Suprapubic skin (tissue), 4 donors: Measurements from ENCODE around the gene ABHD16B. TPM values are rescaled to one million over a fixed set of nuclear protein-coding genes. Genes with fewer than 3 reads are reported as not detected.

ENCODE experiments used
- DNase-seq, 2 donors: peaks; one replicate each; pipeline ENCODE4 v3.0.0-alpha.2; 2019; ENCODE audit warnings: low spot score in 2 of 2
- H3K27ac ChIP-seq: fragments of 200-600 bp; sonication (generic); one replicate; pipeline ENCODE4 v1.5.1; 2019
- H3K27me3 ChIP-seq: fragments of 200-600 bp; sonication (generic); one replicate; pipeline ENCODE4 v1.5.1; 2019
- H3K36me3 ChIP-seq: fragments of 200-600 bp; sonication (generic); one replicate; pipeline ENCODE4 v1.5.1; 2019
- H3K4me1 ChIP-seq: fragments of 200-600 bp; sonication (generic); one replicate; pipeline ENCODE4 v1.5.1; 2019
- H3K4me3 ChIP-seq: fragments of 200-600 bp; sonication (generic); one replicate; pipeline ENCODE4 v1.5.1; 2019; ENCODE audit warnings: mild to moderate bottlenecking
- H3K9me3 ChIP-seq: fragments of 200-600 bp; sonication (generic); one replicate; pipeline ENCODE4 v1.5.1; 2019
- EP300 ChIP-seq: sonication (generic); formaldehyde crosslinking; IDR thresholded peaks from one replicate; pipeline ENCODE4 v1.6.1; 2017; ENCODE audit warnings: antibody characterized with exemption
- POLR2A ChIP-seq, 2 donors: fragments of 450-650 bp; IDR thresholded peaks; one replicate each; pipeline ENCODE4 v1.6.1; 2017; ENCODE audit warnings: antibody characterized with exemption in 2 of 2, mild to moderate bottlenecking in 2 of 2, moderate library complexity in 2 of 2
- POLR2AphosphoS5 ChIP-seq, 3 donors: sonication (generic); formaldehyde crosslinking; IDR thresholded peaks; one replicate each; pipeline ENCODE4 v1.6.1; 2017; ENCODE audit warnings: antibody characterized with exemption in 3 of 3
- WGBS: methylation state at CpG from one replicate; pipeline ENCODE4 v1.1.5; 2018; 5-methylcytosine and 5-hydroxymethylcytosine counted together
- total RNA-seq, 4 donors: library from RNA; depleted of rRNA; stranded (reverse); fragments of >200 nt; gene quantifications; one replicate each; pipeline ENCODE4 v1.1.0, GENCODE V29; 2016
- TF ChIP-seq, protein P1 (sequence below), 2 donors: fragments of 200-600 bp in 1 of 2; fragments of 450-650 bp in 1 of 2; sonication (generic) in 1 of 2; IDR thresholded peaks; one replicate each; pipeline ENCODE4 v1.5.1; 2016 to 2019; ENCODE audit warnings: antibody characterized with exemption in 2 of 2, mild to moderate bottlenecking in 1 of 2, moderate library complexity in 1 of 2

Gene ABHD16B
- not detected for total RNA-seq

DNA sequence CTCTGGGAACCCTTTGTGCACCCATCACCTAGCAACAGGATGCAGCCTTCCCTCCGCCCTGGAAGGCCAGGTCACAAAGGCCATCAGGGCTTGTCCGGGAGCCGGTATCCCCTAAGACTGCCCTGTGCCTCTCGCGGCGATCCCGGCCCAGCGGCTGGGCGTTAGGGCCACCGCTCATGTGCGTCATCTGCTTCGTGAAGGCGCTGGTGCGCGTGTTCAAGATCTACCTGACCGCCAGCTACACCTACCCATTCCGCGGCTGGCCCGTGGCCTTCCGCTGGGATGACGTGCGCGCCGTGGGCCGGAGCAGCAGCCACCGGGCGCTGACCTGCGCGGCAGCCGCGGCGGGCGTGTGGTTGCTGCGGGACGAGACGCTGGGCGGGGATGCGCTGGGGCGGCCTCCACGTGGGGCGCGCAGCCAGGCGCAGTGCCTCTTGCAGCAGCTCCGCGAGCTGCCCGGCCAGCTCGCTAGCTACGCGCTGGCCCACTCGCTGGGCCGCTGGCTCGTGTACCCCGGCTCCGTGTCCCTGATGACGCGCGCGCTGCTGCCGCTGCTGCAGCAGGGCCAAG is at the start of gene ABHD16B:
Gene ABHD16B, plus strand, starts transcription at position 134 of the 570 bp plus-strand sequence. Its CDS starts 43 bp downstream, at position 177.
- TF ChIP-seq, protein P1, sequence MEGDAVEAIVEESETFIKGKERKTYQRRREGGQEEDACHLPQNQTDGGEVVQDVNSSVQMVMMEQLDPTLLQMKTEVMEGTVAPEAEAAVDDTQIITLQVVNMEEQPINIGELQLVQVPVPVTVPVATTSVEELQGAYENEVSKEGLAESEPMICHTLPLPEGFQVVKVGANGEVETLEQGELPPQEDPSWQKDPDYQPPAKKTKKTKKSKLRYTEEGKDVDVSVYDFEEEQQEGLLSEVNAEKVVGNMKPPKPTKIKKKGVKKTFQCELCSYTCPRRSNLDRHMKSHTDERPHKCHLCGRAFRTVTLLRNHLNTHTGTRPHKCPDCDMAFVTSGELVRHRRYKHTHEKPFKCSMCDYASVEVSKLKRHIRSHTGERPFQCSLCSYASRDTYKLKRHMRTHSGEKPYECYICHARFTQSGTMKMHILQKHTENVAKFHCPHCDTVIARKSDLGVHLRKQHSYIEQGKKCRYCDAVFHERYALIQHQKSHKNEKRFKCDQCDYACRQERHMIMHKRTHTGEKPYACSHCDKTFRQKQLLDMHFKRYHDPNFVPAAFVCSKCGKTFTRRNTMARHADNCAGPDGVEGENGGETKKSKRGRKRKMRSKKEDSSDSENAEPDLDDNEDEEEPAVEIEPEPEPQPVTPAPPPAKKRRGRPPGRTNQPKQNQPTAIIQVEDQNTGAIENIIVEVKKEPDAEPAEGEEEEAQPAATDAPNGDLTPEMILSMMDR (IDR thresholded peaks at IDR 0.05), result no peak
- TF ChIP-seq EP300, result no peak
- TF ChIP-seq POLR2AphosphoS5 (IDR thresholded peaks at IDR 0.05), result no peak
- TF ChIP-seq POLR2A (IDR thresholded peaks at IDR 0.05), result no peak
- Histone ChIP-seq H3K36me3 (peaks cover 18% of the 10 kb centered on the region), H3K27ac (no peak within 1 kb of the TSS), H3K4me1 (peaks cover 46% of the 10 kb centered on the region), H3K9me3 (no peaks in the 10 kb centered on the region), H3K27me3 (peaks cover 4% of the 10 kb centered on the region), H3K4me3 (no peak within 1 kb of the TSS)
- WGBS, result 97% methylated on average over 18 of the region's 59 CpGs
- peak in 1 of 2 donors; percentile 54 for DNase-seq

DNA sequence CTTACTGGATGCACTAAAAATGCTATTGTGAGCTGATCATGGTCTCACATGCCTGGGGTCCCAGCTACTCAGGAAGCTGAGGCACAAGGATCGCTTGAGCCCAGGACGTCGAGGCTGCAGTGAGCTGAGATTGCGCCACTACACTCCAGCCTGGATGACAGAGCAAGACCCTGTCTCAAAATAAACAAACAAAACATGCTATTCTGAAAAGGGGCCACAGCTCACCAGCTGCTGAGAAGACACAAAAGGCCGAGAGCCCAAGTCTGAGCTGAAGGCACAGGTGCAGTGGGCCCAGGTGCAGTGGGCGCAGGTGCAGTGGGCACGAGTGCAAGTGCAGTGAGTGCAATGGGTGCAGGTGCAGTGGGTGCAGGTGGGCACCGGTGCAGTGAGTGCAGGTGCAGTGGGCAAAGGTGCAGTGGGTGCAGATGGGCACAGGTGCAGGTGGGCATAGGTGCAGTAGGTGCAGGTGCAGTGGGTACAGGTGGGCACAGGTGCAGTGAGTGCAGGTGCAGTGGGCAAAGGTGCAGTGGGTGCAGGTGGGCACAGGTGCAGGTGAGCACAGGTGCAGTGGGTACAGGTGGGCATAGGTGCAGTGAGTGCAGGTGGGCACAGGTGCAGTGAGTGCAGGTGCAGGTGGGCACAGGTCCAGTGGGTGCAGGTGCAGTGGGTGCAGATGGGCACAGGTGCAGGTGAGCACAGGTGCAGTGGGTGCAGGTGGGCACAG is 46.2 kb upstream of the ABHD16B start:
- DNase-seq, result no peak
- 83% methylated on average over 8 of the region's 8 CpGs for WGBS
- Histone ChIP-seq H3K27ac (no peak overlapping the region), H3K4me3 (no peak overlapping the region), H3K4me1 (peaks cover 3% of the 10 kb centered on the region), H3K36me3 (no peaks in the 10 kb centered on the region), H3K27me3 (no peaks in the 10 kb centered on the region), H3K9me3 (no peaks in the 10 kb centered on the region)
- TF ChIP-seq EP300, result no peak
- TF ChIP-seq POLR2AphosphoS5 (IDR thresholded peaks at IDR 0.05), result no peak
- TF ChIP-seq POLR2A (IDR thresholded peaks at IDR 0.05), result no peak
- TF ChIP-seq, protein P1 (IDR thresholded peaks at IDR 0.05), result no peak

DNA sequence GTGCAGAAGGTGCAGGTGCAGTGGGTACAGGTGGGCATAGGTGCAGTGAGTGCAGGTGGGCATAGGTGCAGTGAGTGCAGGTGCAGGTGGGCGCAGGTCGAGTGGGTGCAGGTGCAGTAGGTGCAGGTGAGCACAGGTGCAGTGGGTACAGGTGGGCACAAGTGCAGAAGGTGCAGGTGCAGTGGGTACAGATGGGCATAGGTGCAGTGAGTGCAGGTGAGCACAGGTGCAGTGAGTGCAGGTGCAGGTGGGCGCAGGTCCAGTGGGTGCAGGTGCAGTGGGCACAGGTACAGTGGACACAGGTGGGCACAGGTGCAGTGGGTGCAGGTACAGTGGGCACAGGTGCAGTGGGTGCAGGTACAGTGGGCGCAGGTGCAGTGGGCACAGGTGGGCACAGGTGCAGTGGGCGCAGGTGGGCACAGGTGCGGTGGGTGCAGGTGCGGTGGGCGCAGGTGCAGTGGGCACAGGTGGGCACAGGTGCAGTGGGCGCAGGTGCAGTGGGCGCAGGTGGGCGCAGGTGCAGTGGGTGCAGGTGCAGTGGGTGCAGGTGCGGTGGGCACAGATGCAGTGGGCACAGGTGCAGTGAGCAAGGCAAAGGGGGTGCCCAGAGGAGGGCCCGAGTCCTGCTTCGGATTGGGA is 45.6 kb upstream of the ABHD16B start:
- no peak for DNase-seq
- Histone ChIP-seq H3K4me3 (no peak overlapping the region), H3K36me3 (no peaks in the 10 kb centered on the region), H3K27me3 (no peaks in the 10 kb centered on the region), H3K4me1 (peaks cover 3% of the 10 kb centered on the region), H3K27ac (no peak overlapping the region), H3K9me3 (no peaks in the 10 kb centered on the region)
- 91% methylated on average over 12 of the region's 14 CpGs for WGBS
- TF ChIP-seq EP300, result no peak
- no peak for TF ChIP-seq POLR2AphosphoS5 (IDR thresholded peaks at IDR 0.05)
- TF ChIP-seq POLR2A (IDR thresholded peaks at IDR 0.05), result no peak
- TF ChIP-seq, protein P1 (IDR thresholded peaks at IDR 0.05), result no peak

DNA sequence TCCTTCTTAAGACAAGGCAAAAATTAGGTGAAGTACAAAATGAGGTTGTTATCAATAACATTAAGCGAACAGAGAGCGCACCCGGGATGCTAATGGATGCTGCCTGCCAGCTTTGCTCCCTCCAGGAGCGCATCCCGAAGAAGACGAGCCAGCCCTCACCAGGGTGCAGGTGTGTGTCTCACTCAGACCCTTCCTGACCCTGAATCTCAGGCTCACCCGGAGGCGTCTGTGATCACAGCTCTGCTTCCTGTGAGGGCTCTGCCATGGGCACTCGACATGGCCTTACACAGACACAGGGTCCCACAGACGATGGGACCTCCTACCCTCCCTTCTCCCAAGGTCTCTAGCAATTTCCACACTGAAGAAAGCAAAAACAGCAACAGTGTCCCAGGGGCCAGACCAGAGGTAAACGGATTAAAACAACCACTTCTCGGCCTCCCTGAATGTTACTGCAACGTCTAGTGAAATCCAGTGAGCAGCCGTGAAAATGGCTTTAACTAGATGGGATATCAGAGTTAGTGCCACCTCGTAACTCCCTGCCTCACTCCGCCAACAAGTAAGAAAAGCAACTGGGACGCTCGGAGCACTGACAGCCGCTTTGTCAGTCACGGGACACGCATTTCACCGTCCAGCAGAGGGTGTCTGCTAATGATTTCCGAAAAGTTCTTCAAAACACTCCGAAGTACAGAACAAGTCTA is 41.9 kb upstream of the ABHD16B start:
- no peaks in the 10 kb centered on the region for H3K27me3 ChIP-seq
- H3K9me3 ChIP-seq, result no peaks in the 10 kb centered on the region
- H3K36me3 ChIP-seq, result no peaks in the 10 kb centered on the region
- H3K4me1 ChIP-seq, result peaks cover 3% of the 10 kb centered on the region
- DNase-seq, result no peak
- peak overlapping the region; percentile 23 for H3K4me3 ChIP-seq
- H3K27ac ChIP-seq, result no peak overlapping the region
- TF ChIP-seq POLR2AphosphoS5 (IDR thresholded peaks at IDR 0.05), result no peak
- TF ChIP-seq, protein P1 (IDR thresholded peaks at IDR 0.05), result peak; percentile 9 to 20
- WGBS, result 52% methylated on average over 19 of the region's 24 CpGs

DNA sequence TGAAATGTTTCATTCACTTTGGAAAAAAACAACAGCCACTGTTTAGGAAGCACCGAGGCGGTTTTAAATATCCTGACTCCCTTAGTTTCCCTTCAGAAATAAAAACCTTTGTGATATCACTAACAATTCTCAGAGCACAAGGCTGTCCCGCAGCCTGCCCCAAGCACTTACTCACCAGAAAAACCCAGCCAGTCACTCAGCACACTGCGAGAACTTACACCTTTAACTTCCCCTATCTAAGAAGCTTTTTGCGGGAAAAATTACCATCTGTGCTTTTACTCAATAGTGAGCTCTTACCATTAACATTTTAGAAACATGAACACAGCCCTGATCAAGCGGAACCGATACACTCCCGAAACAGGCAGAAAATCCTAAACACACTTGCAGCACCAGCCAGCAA is 39.5 kb upstream of the ABHD16B start:
- no peak overlapping the region for H3K27ac ChIP-seq
- H3K4me3 ChIP-seq, result no peak overlapping the region
- H3K36me3 ChIP-seq, result no peaks in the 10 kb centered on the region
- H3K27me3 ChIP-seq, result no peaks in the 10 kb centered on the region
- TF ChIP-seq POLR2AphosphoS5 (IDR thresholded peaks at IDR 0.05) (no peak), EP300 (no peak), POLR2A (IDR thresholded peaks at IDR 0.05) (no peak)
- TF ChIP-seq, protein P1 (IDR thresholded peaks at IDR 0.05), result no peak
- no peaks in the 10 kb centered on the region for H3K9me3 ChIP-seq
- peaks cover 3% of the 10 kb centered on the region for H3K4me1 ChIP-seq
- WGBS, result 91% methylated on average over 8 of the region's 8 CpGs
- DNase-seq, result no peak
